Keratinocyte (primary cell): ENCODE data around the gene SSR1. TPM values are rescaled to one million over a fixed set of nuclear protein-coding genes. Genes with fewer than 3 reads are reported as not detected.

Source experiments
- DNase-seq: peaks from one replicate; pipeline ENCODE4 v3.0.0-alpha.2; 2011; ENCODE audit warnings: low read depth, missing footprints, low spot score
- FAIRE-seq: peaks from 2 replicates; lab custom pipeline; 2011; peaks lifted over from hg19 to GRCh38; lab: Jason Lieb, UNC
- H2AFZ ChIP-seq: 2 replicates; pipeline ENCODE4 v1.6.0; 2012; ENCODE audit warnings: low read length, control low read depth, inconsistent platforms; ENCODE audit not compliant: control insufficient read depth
- H3K27ac ChIP-seq: 2 replicates; pipeline ENCODE4 v1.5.1; 2011; ENCODE audit warnings: low read length; ENCODE audit not compliant: control insufficient read depth, insufficient read depth
- H3K27me3 ChIP-seq: 3 replicates; pipeline ENCODE4 v1.6.0; 2011; ENCODE audit warnings: low read length; ENCODE audit not compliant: control insufficient read depth, insufficient read depth; ENCODE audit errors: extremely low read depth
- H3K36me3 ChIP-seq, 2 experiments: 2 replicates in 1 of 2; 3 replicates in 1 of 2; pipeline ENCODE4 v1.5.1; 2011; ENCODE audit warnings: low read length in 2 of 2, mild to moderate bottlenecking in 1 of 2; ENCODE audit not compliant: control insufficient read depth in 2 of 2, insufficient read depth in 2 of 2; ENCODE audit errors: extremely low read depth in 1 of 2
- H3K4me1 ChIP-seq: 3 replicates; pipeline ENCODE4 v1.5.1; 2011; ENCODE audit warnings: low read length; ENCODE audit not compliant: control insufficient read depth, insufficient read depth; ENCODE audit errors: extremely low read depth
- H3K4me2 ChIP-seq: 3 replicates; pipeline ENCODE4 v1.6.0; 2011; ENCODE audit warnings: low read depth, low read length; ENCODE audit not compliant: control insufficient read depth, insufficient read depth; ENCODE audit errors: extremely low read depth
- H3K4me3 ChIP-seq, 3 experiments: fragments of 200-600 bp in 1 of 3; sonication (generic) in 1 of 3; 2 replicates in 2 of 3; 3 replicates in 1 of 3; pipeline ENCODE4 v1.5.1; 2011 to 2016; ENCODE audit warnings: low read length in 3 of 3, mild to moderate bottlenecking in 3 of 3, control low read depth in 2 of 3, inconsistent platforms in 1 of 3, low read depth in 1 of 3, mixed read lengths in 1 of 3, mixed run types in 1 of 3, moderate library complexity in 1 of 3; ENCODE audit not compliant: control insufficient read depth in 2 of 3, insufficient read depth in 2 of 3; ENCODE audit errors: extremely low read depth in 1 of 3
- H3K79me2 ChIP-seq: 2 replicates; pipeline ENCODE4 v1.6.0; 2012; ENCODE audit warnings: low read length; ENCODE audit not compliant: control insufficient read depth, insufficient read depth
- H3K9ac ChIP-seq: 3 replicates; pipeline ENCODE4 v1.6.0; 2011; ENCODE audit warnings: low read length; ENCODE audit not compliant: control insufficient read depth, insufficient read depth; ENCODE audit errors: extremely low read depth
- H3K9me1 ChIP-seq: 3 replicates; pipeline ENCODE4 v1.6.0; 2011; ENCODE audit warnings: low read length; ENCODE audit not compliant: control insufficient read depth, insufficient read depth; ENCODE audit errors: extremely low read depth
- H3K9me3 ChIP-seq: 2 replicates; pipeline ENCODE4 v1.5.1; 2012; ENCODE audit warnings: low read depth, low read length; ENCODE audit not compliant: control insufficient read depth
- H4K20me1 ChIP-seq: 3 replicates; pipeline ENCODE4 v1.6.0; 2011; ENCODE audit warnings: low read length; ENCODE audit not compliant: control insufficient read depth, insufficient read depth; ENCODE audit errors: extremely low read depth
- EZH2 ChIP-seq: IDR thresholded peaks from one replicate; pipeline ENCODE4 v1.6.1; 2012; ENCODE audit warnings: inconsistent platforms, mild to moderate bottlenecking, low read length, moderate library complexity
- dilution Hi-C: fragments of 300-500 bp; cut with MboI; formaldehyde crosslinking; loops from one replicate; pipeline ENCODE4 v1.7.0; 2020; ENCODE audit warnings: low sequenced_read_pairs; ENCODE audit not compliant: extremely low pct_ligation_motif_present
- polyA plus RNA-seq, 5 experiments: library from polyadenylated mRNA; depleted of rRNA in 3 of 5; stranded (reverse) in 3 of 5; stranded (forward) in 1 of 5; unstranded in 1 of 5; fragments of >200 nt; gene quantifications; 1 replicate in 1 of 5; 2 replicates in 3 of 5; 3 replicates in 1 of 5; pipeline versions ENCODE4 v1.2.1 to v1.2.3, GENCODE V29; 2011 to 2012; ENCODE audit warnings: missing spikeins in 2 of 5, low read depth in 1 of 5, low replicate concordance in 1 of 5
- TF ChIP-seq, protein P1 (sequence below), 3 experiments: IDR thresholded peaks in 1 of 3; conservative IDR thresholded peaks in 1 of 3; optimal IDR thresholded peaks in 1 of 3; 2 replicates in 2 of 3; 3 replicates in 1 of 3; pipeline versions ENCODE3 to v1.5.1; 2011; ENCODE audit warnings: low read length in 3 of 3, mild to moderate bottlenecking in 3 of 3, moderate library complexity in 2 of 3, control low read depth in 1 of 3, inconsistent platforms in 1 of 3; ENCODE audit not compliant: insufficient read depth in 2 of 3; ENCODE audit errors: extremely low read depth in 1 of 3

SSR1 gene
- polyA plus RNA-seq, 1 donor (not counting 4 experiments of a cell fraction or from before 2014, with no cell fraction given): 188 TPM

DNA sequence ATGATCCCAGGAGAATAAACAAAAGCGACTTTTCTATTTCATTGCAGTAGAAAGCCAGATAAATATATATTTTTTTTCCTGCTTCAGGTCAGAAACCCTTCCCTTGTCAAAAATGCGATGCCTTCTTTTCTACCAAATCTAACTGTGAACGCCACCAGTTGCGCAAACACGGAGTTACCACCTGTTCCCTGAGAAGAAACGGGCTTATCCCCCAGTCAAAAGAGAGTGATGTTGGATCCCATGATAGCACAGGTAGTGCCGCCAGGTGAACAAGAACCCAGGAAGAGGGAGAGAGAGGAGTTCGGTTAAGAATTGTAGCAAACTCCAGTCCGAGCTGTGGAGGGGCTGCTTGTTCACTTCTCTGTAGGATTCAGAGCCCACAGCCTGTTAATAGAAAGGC lies 72.6 kb downstream of the SSR1 start:
- Histone ChIP-seq H3K4me2 (no peak overlapping the region), H3K36me3 (peaks cover 17 to 22% of the 10 kb centered on the region in 2 experiments), H4K20me1 (peaks cover 3% of the 10 kb centered on the region), H3K4me3 (no peak overlapping the region), H3K79me2 (peaks cover 13% of the 10 kb centered on the region), H3K27me3 (no peaks in the 10 kb centered on the region), H3K9ac (no peak overlapping the region), H3K4me1 (peaks cover 15% of the 10 kb centered on the region), H3K9me3 (no peaks in the 10 kb centered on the region), H3K27ac (no peak overlapping the region), H2AFZ (no peak overlapping the region), H3K9me1 (no peaks in the 10 kb centered on the region)
- TF ChIP-seq, protein P1, sequence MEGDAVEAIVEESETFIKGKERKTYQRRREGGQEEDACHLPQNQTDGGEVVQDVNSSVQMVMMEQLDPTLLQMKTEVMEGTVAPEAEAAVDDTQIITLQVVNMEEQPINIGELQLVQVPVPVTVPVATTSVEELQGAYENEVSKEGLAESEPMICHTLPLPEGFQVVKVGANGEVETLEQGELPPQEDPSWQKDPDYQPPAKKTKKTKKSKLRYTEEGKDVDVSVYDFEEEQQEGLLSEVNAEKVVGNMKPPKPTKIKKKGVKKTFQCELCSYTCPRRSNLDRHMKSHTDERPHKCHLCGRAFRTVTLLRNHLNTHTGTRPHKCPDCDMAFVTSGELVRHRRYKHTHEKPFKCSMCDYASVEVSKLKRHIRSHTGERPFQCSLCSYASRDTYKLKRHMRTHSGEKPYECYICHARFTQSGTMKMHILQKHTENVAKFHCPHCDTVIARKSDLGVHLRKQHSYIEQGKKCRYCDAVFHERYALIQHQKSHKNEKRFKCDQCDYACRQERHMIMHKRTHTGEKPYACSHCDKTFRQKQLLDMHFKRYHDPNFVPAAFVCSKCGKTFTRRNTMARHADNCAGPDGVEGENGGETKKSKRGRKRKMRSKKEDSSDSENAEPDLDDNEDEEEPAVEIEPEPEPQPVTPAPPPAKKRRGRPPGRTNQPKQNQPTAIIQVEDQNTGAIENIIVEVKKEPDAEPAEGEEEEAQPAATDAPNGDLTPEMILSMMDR (optimal IDR thresholded peaks at IDR 0.05 in 1 of 3, IDR thresholded peaks at IDR 0.05 in 1 of 3, conservative IDR thresholded peaks at IDR 0.05 in 1 of 3; ENCODE audit: extremely low read depth in 1 of 3, insufficient read depth in 2 of 3, low read length in 3 of 3): no peak
- TF ChIP-seq EZH2: no peak
- DNase-seq: no peak
- no peak for FAIRE-seq
- dilution Hi-C loops: no loop called here

DNA sequence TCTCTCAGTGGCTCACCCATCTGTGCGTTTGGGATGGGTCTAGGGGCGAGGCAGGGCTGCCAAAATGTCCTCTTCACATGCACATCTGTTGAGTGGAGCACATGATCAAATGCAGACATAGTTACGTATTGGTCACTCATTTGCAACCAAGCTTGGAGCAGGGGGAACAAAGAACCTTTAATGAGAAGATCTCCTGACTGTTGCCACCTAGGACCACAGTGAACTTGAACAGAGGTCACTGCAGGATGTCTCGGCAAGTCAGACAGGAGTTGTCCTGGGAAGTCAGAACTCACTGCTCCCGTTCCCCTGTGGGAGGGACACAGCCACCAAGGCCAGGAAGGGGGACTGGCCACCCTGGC lies 73.4 kb downstream of the SSR1 start:
- Histone ChIP-seq H3K9me3 (no peaks in the 10 kb centered on the region), H3K36me3 (peaks cover 15 to 25% of the 10 kb centered on the region in 2 experiments), H3K9ac (no peak overlapping the region), H3K4me2 (no peak overlapping the region), H3K79me2 (peaks cover 15% of the 10 kb centered on the region), H2AFZ (no peak overlapping the region), H4K20me1 (peaks cover 3% of the 10 kb centered on the region), H3K27ac (no peak overlapping the region), H3K4me3 (no peak overlapping the region), H3K9me1 (no peaks in the 10 kb centered on the region), H3K27me3 (no peaks in the 10 kb centered on the region), H3K4me1 (peaks cover 23% of the 10 kb centered on the region)
- TF ChIP-seq, protein P1 (optimal IDR thresholded peaks at IDR 0.05 in 1 of 3, IDR thresholded peaks at IDR 0.05 in 1 of 3, conservative IDR thresholded peaks at IDR 0.05 in 1 of 3; ENCODE audit: extremely low read depth in 1 of 3, insufficient read depth in 2 of 3, low read length in 3 of 3): no peak
- no peak for TF ChIP-seq EZH2
- FAIRE-seq (no peak), DNase-seq (no peak)
- dilution Hi-C loops: no loop called here
